ENCODE measurements around the gene CAMP. TPM values are rescaled to one million over a fixed set of nuclear protein-coding genes. Genes with fewer than 3 reads are reported as not detected.

CAMP gene
- total and polyA plus RNA-seq, 4 donors: 1.3 to 5.5 (median 1.7) TPM

DNA sequence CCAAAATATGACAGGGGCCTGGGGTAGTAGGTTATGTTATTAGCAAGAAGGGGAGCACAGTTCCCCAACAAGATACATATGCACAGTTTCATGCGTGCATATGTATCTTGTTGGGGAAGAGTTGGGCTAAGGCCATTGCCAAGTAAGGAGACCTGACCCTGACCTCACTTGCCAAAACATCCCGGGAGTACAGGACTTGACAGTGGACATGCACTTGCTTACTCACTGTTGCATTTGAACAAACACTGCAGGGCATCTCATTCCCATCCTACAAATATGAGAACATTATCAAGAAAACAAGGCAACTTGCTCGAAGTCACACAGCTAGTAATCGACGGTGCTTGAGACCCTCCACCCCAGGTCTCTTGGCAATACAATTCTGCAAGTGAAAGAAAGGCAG lies 4.8 kb upstream of the CAMP start:
- Histone ChIP-seq H3K9ac (ENCODE audit: insufficient read depth in 1 of 2, low read length in 2 of 2) (no peak overlapping the region), H3K36me3 (ENCODE audit: control insufficient read depth in 4 of 4, insufficient read depth in 4 of 4, low read length in 4 of 4) (no peaks in the 10 kb centered on the region), H3K27ac (ENCODE audit: low read depth in 1 of 2, low read length in 1 of 2) (no peak overlapping the region), H3K4me3 (no peak overlapping the region), H3K27me3 (ENCODE audit: control insufficient read depth in 3 of 3, insufficient read depth in 3 of 3, low read length in 2 of 3) (no peaks in the 10 kb centered on the region), H3K4me1 (ENCODE audit: control insufficient read depth in 5 of 5, insufficient read depth in 5 of 5, low read length in 5 of 5) (peaks cover 4 to 22% (median 15%) of the 10 kb centered on the region in 5 donors), H3K9me3 (ENCODE audit: control insufficient read depth in 4 of 4, insufficient read depth in 3 of 4, low read length in 3 of 4) (no peaks in the 10 kb centered on the region)
- ATAC-seq (ENCODE audit: insufficient read depth, low FRiP score) (no peak), DNase-seq (no peak)
- 87 to 91% methylated on average over 5 of the region's 5 CpGs for WGBS, 2 donors
- TF ChIP-seq, protein P1, sequence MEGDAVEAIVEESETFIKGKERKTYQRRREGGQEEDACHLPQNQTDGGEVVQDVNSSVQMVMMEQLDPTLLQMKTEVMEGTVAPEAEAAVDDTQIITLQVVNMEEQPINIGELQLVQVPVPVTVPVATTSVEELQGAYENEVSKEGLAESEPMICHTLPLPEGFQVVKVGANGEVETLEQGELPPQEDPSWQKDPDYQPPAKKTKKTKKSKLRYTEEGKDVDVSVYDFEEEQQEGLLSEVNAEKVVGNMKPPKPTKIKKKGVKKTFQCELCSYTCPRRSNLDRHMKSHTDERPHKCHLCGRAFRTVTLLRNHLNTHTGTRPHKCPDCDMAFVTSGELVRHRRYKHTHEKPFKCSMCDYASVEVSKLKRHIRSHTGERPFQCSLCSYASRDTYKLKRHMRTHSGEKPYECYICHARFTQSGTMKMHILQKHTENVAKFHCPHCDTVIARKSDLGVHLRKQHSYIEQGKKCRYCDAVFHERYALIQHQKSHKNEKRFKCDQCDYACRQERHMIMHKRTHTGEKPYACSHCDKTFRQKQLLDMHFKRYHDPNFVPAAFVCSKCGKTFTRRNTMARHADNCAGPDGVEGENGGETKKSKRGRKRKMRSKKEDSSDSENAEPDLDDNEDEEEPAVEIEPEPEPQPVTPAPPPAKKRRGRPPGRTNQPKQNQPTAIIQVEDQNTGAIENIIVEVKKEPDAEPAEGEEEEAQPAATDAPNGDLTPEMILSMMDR (IDR thresholded peaks at IDR 0.05; ENCODE audit: control extremely low read depth, extremely low read depth): no peak

DNA sequence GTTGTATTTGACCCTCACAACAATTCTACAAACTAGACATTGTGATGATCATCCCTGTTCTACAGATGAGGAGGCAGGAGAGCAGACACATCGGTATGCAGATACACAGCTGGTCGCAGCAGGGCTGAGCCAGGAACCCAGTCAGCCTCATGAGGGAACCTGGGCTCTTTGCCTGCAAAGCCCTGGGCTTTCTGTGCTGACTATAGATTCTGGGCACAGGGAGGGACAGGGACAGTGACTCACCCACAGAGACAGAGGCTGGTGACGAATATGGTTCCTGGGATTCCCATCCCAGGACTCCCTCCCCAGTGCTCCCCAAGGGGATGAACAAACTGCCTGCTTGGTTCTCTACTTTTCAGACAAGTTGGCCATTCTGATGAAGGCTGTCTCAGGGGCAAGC lies 3.8 kb upstream of the CAMP start:
- Histone ChIP-seq H3K27ac (ENCODE audit: low read depth in 1 of 2, low read length in 1 of 2) (no peak overlapping the region), H3K27me3 (ENCODE audit: control insufficient read depth in 3 of 3, insufficient read depth in 3 of 3, low read length in 2 of 3) (no peaks in the 10 kb centered on the region), H3K9me3 (ENCODE audit: control insufficient read depth in 4 of 4, insufficient read depth in 3 of 4, low read length in 3 of 4) (no peaks in the 10 kb centered on the region), H3K9ac (ENCODE audit: insufficient read depth in 1 of 2, low read length in 2 of 2) (no peak overlapping the region), H3K4me1 (ENCODE audit: control insufficient read depth in 5 of 5, insufficient read depth in 5 of 5, low read length in 5 of 5) (peaks cover 4 to 20% (median 14%) of the 10 kb centered on the region in 5 donors), H3K36me3 (ENCODE audit: control insufficient read depth in 4 of 4, insufficient read depth in 4 of 4, low read length in 4 of 4) (no peaks in the 10 kb centered on the region), H3K4me3 (no peak overlapping the region)
- ATAC-seq (ENCODE audit: insufficient read depth, low FRiP score): no peak
- 80 to 89% methylated on average over 3 of the region's 3 CpGs for WGBS, 2 donors
- TF ChIP-seq, protein P1 (IDR thresholded peaks at IDR 0.05; ENCODE audit: control extremely low read depth, extremely low read depth): no peak
- DNase-seq: no peak

DNA sequence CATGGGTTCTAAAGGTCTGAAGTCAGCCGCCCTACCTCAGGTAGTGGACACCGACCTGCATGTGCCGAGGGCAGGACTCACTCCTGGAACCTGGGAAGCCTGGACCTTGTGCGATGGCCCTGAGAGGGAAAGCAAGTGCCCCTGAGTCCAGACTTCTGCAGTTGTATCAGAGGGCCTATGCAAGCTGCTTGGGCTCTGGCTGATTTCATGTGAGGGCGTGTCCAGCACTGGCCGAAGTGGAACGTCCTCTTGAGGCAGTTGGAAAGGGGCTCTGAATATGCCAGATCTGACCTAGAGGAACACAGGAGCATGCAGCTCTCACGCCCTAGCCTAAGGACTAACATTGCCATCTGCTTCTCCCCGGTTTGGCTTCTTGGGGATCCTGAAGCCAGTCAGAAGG lies 2.5 kb upstream of the CAMP start:
- H3K27ac ChIP-seq (ENCODE audit: low read depth in 1 of 2, low read length in 1 of 2): no peak overlapping the region
- 64 to 81% methylated on average over 9 of the region's 9 CpGs for WGBS, 2 donors

More for the DNA sequence above, 2.5 kb upstream of the CAMP start:
- Histone ChIP-seq H3K4me1 (ENCODE audit: control insufficient read depth in 5 of 5, insufficient read depth in 5 of 5, low read length in 5 of 5) (peaks cover under 1 to 10% (median 7%) of the 10 kb centered on the region in 5 donors), H3K9me3 (ENCODE audit: control insufficient read depth in 4 of 4, insufficient read depth in 3 of 4, low read length in 3 of 4) (no peaks in the 10 kb centered on the region), H3K9ac (ENCODE audit: insufficient read depth in 1 of 2, low read length in 2 of 2) (no peak overlapping the region), H3K36me3 (ENCODE audit: control insufficient read depth in 4 of 4, insufficient read depth in 4 of 4, low read length in 4 of 4) (no peaks in the 10 kb centered on the region), H3K27me3 (ENCODE audit: control insufficient read depth in 3 of 3, insufficient read depth in 3 of 3, low read length in 2 of 3) (no peaks in the 10 kb centered on the region), H3K4me3 (no peak overlapping the region)
- no peak for DNase-seq
- no peak for ATAC-seq (ENCODE audit: insufficient read depth, low FRiP score)
- TF ChIP-seq, protein P1 (IDR thresholded peaks at IDR 0.05; ENCODE audit: control extremely low read depth, extremely low read depth): no peak

Measured in lung (tissue), 12 donors.